HEK293 (cell line): ENCODE data around the gene OR6B3.

Experiments used
- CTCF ChIA-PET: fragments of 350-600 bp; formaldehyde crosslinking; extraction: SDS; loops from one replicate; lab custom pipeline; 2021; ENCODE audit warnings: antibody characterized with exemption; lab: Yijun Ruan, JAX
- POLR2A ChIA-PET: fragments of 300-600 bp; formaldehyde crosslinking; extraction: SDS; loops from one replicate; lab custom pipeline; 2020; ENCODE audit warnings: antibody characterized with exemption, inconsistent platforms; lab: Yijun Ruan, JAX
- H3K27ac ChIP-seq: fragments of 200-500 bp; sonication (Bioruptor generic); 2 replicates; pipeline ENCODE4 v1.5.1; 2014; ENCODE audit warnings: low read depth, low read length, control low read depth, inconsistent platforms; ENCODE audit errors: extremely low read depth
- H3K36me3 ChIP-seq, 2 experiments: fragments of 200-500 bp in 1 of 2; sonication (Bioruptor generic) in 1 of 2; 1 replicate in 1 of 2; 2 replicates in 1 of 2; pipeline ENCODE4 v1.5.1; 2014 to 2017; ENCODE audit warnings: inconsistent platforms in 2 of 2, low read length in 2 of 2; ENCODE audit not compliant: control insufficient read depth in 2 of 2, insufficient read depth in 1 of 2
- H3K4me1 ChIP-seq: fragments of 200-500 bp; sonication (Bioruptor generic); 2 replicates; pipeline ENCODE4 v1.5.1; 2014; ENCODE audit warnings: mild to moderate bottlenecking, low read length, inconsistent platforms; ENCODE audit not compliant: control insufficient read depth, insufficient read depth
- H3K4me3 ChIP-seq: 2 replicates; pipeline ENCODE4 v1.5.1; 2011; ENCODE audit warnings: low read depth, mild to moderate bottlenecking, control low read depth, low read length, moderate library complexity
- H3K9me3 ChIP-seq: fragments of 200-500 bp; sonication (Bioruptor generic); 2 replicates; pipeline ENCODE4 v1.5.1; 2014; ENCODE audit warnings: low read depth, low read length, inconsistent platforms; ENCODE audit not compliant: control insufficient read depth, insufficient read depth
- BCL11A ChIP-seq: fragments of 450-650 bp; formaldehyde crosslinking; IDR thresholded peaks from 2 replicates; pipeline ENCODE4 v1.5.1; 2016; ENCODE audit warnings: low read depth, missing biosample characterization, missing genetic modification characterization
- HOXA7 ChIP-seq: sonication (generic); formaldehyde crosslinking; IDR thresholded peaks from 2 replicates; pipeline ENCODE4 v1.8.1; 2022; ENCODE audit warnings: missing genetic modification reagents, borderline replicate concordance
- HOXC10 ChIP-seq: sonication (generic); formaldehyde crosslinking; IDR thresholded peaks from 2 replicates; pipeline ENCODE4 v1.8.1; 2023; ENCODE audit warnings: mild to moderate bottlenecking, missing genetic modification reagents
- ZBTB1 ChIP-seq: fragments of 450-650 bp; formaldehyde crosslinking; IDR thresholded peaks from 2 replicates; pipeline ENCODE4 v1.5.1; 2016; ENCODE audit warnings: missing biosample characterization, missing genetic modification characterization
- ZBTB20 ChIP-seq: fragments of 450-650 bp; formaldehyde crosslinking; IDR thresholded peaks from 2 replicates; pipeline ENCODE4 v1.5.1; 2016; ENCODE audit warnings: missing biosample characterization, missing genetic modification characterization
- ZFP69B ChIP-seq: fragments of 450-650 bp; formaldehyde crosslinking; IDR thresholded peaks from 2 replicates; pipeline ENCODE4 v1.5.1; 2016; ENCODE audit warnings: missing biosample characterization, missing genetic modification characterization
- ZNF133 ChIP-seq: fragments of 450-650 bp; formaldehyde crosslinking; IDR thresholded peaks from 2 replicates; pipeline ENCODE4 v1.5.1; 2016; ENCODE audit warnings: missing biosample characterization, missing genetic modification characterization
- ZNF239 ChIP-seq: fragments of 450-650 bp; formaldehyde crosslinking; IDR thresholded peaks from 2 replicates; pipeline ENCODE4 v1.5.1; 2016; ENCODE audit warnings: missing biosample characterization, missing genetic modification characterization
- ZNF248 ChIP-seq: fragments of 450-650 bp; formaldehyde crosslinking; IDR thresholded peaks from 2 replicates; pipeline ENCODE4 v1.5.1; 2017; ENCODE audit warnings: missing biosample characterization, missing genetic modification characterization
- ZNF266 ChIP-seq: fragments of 450-650 bp; formaldehyde crosslinking; IDR thresholded peaks from 2 replicates; pipeline ENCODE4 v1.5.1; 2016; ENCODE audit warnings: missing biosample characterization, missing genetic modification characterization, low read depth
- ZNF350 ChIP-seq: fragments of 450-650 bp; formaldehyde crosslinking; IDR thresholded peaks from 2 replicates; pipeline ENCODE4 v1.5.0; 2017; ENCODE audit warnings: missing biosample characterization, mild to moderate bottlenecking, missing genetic modification characterization
- ZNF48 ChIP-seq: fragments of 450-650 bp; formaldehyde crosslinking; IDR thresholded peaks from 2 replicates; pipeline ENCODE4 v1.5.1; 2016; ENCODE audit warnings: missing biosample characterization, missing genetic modification characterization
- ZNF510 ChIP-seq: fragments of 450-650 bp; formaldehyde crosslinking; IDR thresholded peaks from 2 replicates; pipeline ENCODE4 v1.5.1; 2018; ENCODE audit warnings: mild to moderate bottlenecking, missing genetic modification characterization, missing biosample characterization; ENCODE audit not compliant: insufficient replicate concordance
- ZNF529 ChIP-seq: fragments of 450-650 bp; formaldehyde crosslinking; IDR thresholded peaks from 2 replicates; pipeline ENCODE4 v1.5.1; 2017; ENCODE audit warnings: missing genetic modification characterization, missing biosample characterization; ENCODE audit not compliant: insufficient replicate concordance
- ZNF776 ChIP-seq: fragments of 450-650 bp; formaldehyde crosslinking; IDR thresholded peaks from 2 replicates; pipeline ENCODE4 v1.5.0; 2017; ENCODE audit warnings: missing biosample characterization, missing genetic modification characterization, borderline replicate concordance
- ZNF791 ChIP-seq: fragments of 450-650 bp; formaldehyde crosslinking; IDR thresholded peaks from 2 replicates; pipeline ENCODE4 v1.5.1; 2016; ENCODE audit warnings: missing biosample characterization, missing genetic modification characterization
- TF ChIP-seq, protein P1 (sequence below): fragments of 450-650 bp; formaldehyde crosslinking; optimal IDR thresholded peaks from 2 replicates; pipeline ENCODE3; 2016; ENCODE audit warnings: missing biosample characterization, mild to moderate bottlenecking, missing genetic modification characterization
- TF ChIP-seq, protein P2 (sequence below): fragments of 450-650 bp; formaldehyde crosslinking; IDR thresholded peaks from 2 replicates; pipeline ENCODE4 v1.5.1; 2016; ENCODE audit warnings: missing biosample characterization, missing genetic modification characterization
- TF ChIP-seq, protein P3 (sequence below): sonication (generic); formaldehyde crosslinking; IDR thresholded peaks from 2 replicates; pipeline ENCODE4 v1.8.1; 2022; ENCODE audit warnings: mild to moderate bottlenecking, moderate library complexity, missing genetic modification reagents
- TF ChIP-seq, protein P4 (sequence below): fragments of 450-650 bp; formaldehyde crosslinking; IDR thresholded peaks from 2 replicates; pipeline ENCODE4 v1.5.1; 2016; ENCODE audit warnings: missing biosample characterization, missing genetic modification characterization
- TF ChIP-seq, protein P5 (sequence below): fragments of 450-650 bp; formaldehyde crosslinking; IDR thresholded peaks from 2 replicates; pipeline ENCODE4 v1.5.1; 2017; ENCODE audit warnings: missing biosample characterization, missing genetic modification characterization
- TF ChIP-seq, protein P6 (sequence below): fragments of 450-650 bp; formaldehyde crosslinking; IDR thresholded peaks from 2 replicates; pipeline ENCODE4 v1.5.1; 2017; ENCODE audit warnings: missing biosample characterization, missing genetic modification characterization

OR6B3 gene

DNA sequence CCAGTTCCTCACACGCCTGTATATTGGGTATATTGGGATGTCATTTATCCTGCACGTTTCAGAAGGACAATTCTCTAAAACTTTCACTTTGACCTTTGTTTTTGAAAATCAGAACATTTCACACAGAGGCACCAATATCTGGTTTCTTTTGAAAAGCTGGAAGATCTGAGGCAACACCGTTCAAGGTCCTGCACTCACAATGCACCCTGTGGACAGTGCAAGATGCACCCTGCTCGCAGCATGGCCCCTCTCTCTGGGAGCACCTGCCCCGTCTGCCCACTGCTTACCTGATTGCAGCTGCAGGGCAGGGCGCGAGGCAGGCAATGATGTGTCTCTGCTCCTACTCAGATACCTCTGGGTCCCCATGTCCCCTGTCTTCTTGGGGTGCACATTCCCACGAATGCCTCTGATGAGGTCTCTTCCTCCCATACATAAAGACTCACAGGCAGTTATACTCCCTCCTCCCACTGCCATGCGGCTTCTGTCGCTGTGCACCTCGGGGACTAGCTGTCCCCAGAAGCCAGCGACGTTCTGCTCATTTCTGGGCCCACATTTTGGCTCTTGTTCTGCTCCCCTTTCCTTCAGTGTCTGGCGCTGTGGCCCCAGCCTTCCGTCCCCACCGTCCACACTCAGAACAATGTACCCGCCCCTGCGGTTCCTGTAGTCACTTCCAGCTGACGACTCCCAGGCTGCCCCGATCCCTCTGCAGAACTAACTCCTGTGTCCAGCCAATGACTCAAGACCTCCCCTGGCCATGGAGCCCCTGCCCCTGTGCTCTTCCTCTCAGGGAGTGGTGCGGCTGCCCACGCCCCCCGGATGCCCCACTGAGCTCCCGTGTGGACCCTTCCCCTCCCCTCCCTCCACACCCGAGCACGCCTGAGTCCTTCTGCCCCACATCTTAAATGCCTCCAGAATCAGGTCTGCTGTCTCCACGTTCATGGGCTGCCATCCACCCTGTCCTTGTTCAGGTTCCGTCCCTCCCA lies at the start of gene OR6B3:
TSS of gene OR6B3 (minus strand) at position 349 of the 983 bp plus-strand sequence.
- H3K9me3 ChIP-seq: no peaks in the 10 kb centered on the region
- CTCF ChIA-PET: interaction anchor here (0.6 to 1.0 kb wide), 3 partner anchors 8 to 72 kb away, joined by 3 to 7 read pairs (median 3); no protein-coding TSS in a partner anchor
- TF ChIP-seq ZNF776 (tag by site-specific recombination) (no peak), ZNF248 (tag by site-specific recombination) (no peak), ZNF350 (tag by site-specific recombination) (no peak), ZNF48 (no peak)
- TF ChIP-seq, protein P1, sequence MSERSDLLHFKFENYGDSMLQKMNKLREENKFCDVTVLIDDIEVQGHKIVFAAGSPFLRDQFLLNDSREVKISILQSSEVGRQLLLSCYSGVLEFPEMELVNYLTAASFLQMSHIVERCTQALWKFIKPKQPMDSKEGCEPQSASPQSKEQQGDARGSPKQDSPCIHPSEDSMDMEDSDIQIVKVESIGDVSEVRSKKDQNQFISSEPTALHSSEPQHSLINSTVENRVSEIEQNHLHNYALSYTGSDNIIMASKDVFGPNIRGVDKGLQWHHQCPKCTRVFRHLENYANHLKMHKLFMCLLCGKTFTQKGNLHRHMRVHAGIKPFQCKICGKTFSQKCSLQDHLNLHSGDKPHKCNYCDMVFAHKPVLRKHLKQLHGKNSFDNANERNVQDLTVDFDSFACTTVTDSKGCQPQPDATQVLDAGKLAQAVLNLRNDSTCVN: no peak
- TF ChIP-seq, protein P2, sequence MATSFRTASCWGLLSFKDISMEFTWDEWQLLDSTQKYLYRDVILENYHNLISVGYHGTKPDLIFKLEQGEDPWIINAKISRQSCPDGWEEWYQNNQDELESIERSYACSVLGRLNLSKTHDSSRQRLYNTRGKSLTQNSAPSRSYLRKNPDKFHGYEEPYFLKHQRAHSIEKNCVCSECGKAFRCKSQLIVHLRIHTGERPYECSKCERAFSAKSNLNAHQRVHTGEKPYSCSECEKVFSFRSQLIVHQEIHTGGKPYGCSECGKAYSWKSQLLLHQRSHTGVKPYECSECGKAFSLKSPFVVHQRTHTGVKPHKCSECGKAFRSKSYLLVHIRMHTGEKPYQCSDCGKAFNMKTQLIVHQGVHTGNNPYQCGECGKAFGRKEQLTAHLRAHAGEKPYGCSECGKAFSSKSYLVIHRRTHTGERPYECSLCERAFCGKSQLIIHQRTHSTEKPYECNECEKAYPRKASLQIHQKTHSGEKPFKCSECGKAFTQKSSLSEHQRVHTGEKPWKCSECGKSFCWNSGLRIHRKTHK: no peak
- TF ChIP-seq, all 188 proteins: peak for 0
- Histone ChIP-seq H3K4me1 (no peaks in the 10 kb centered on the region), H3K36me3 (no peaks in the 10 kb centered on the region), H3K27ac (no peak within 1 kb of the TSS), H3K4me3 (no peak within 1 kb of the TSS)
- POLR2A ChIA-PET: no interaction called here

DNA sequence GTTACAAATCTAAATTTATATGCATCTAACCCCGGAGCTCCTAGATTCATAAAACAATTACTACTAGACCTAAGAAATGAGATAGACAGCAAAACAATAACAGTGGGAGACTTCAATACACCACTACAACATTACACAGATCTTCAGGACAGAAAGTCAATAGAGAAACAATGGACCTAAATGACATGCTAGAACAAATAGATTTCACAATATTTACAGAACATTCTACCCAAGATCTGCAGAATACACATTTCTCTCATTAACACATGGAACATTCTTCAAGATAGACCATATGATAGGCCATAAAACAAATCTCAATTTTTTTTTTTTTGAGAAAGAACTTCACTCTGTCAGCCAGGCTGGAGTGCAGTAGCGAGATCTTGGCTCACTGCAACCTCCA lies 45.0 kb upstream of the OR6B3 start:
- POLR2A ChIA-PET: no interaction called here
- Histone ChIP-seq H3K4me3 (no peak overlapping the region), H3K27ac (no peak overlapping the region), H3K9me3 (no peaks in the 10 kb centered on the region; the same call in 1 of the 2 replicates), H3K4me1 (peaks cover 2% of the 10 kb centered on the region; the same call in 1 of the 2 replicates), H3K36me3 (no peaks in the 10 kb centered on the region)
- TF ChIP-seq, protein P3, sequence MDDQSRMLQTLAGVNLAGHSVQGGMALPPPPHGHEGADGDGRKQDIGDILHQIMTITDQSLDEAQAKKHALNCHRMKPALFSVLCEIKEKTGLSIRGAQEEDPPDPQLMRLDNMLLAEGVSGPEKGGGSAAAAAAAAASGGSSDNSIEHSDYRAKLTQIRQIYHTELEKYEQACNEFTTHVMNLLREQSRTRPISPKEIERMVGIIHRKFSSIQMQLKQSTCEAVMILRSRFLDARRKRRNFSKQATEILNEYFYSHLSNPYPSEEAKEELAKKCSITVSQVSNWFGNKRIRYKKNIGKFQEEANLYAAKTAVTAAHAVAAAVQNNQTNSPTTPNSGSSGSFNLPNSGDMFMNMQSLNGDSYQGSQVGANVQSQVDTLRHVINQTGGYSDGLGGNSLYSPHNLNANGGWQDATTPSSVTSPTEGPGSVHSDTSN: no peak
- TF ChIP-seq, protein P2: no peak
- TF ChIP-seq BCL11A (tag by site-specific recombination): no peak
- TF ChIP-seq HOXC10: no peak
- no peak for TF ChIP-seq ZNF529
- TF ChIP-seq, protein P4, sequence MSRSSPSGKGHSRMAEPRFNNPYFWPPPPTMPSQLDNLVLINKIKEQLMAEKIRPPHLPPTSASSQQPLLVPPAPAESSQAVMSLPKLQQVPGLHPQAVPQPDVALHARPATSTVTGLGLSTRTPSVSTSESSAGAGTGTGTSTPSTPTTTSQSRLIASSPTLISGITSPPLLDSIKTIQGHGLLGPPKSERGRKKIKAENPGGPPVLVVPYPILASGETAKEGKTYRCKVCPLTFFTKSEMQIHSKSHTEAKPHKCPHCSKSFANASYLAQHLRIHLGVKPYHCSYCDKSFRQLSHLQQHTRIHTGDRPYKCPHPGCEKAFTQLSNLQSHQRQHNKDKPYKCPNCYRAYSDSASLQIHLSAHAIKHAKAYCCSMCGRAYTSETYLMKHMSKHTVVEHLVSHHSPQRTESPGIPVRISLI (tag by site-specific recombination): no peak
- TF ChIP-seq ZNF266 (tag by site-specific recombination): no peak
- TF ChIP-seq ZNF791 (tag by site-specific recombination): no peak
- no peak for TF ChIP-seq ZFP69B (tag by site-specific recombination)
- TF ChIP-seq ZNF510 (tag by site-specific recombination): no peak
- no peak for TF ChIP-seq ZNF133 (tag by site-specific recombination)
- TF ChIP-seq, protein P5, sequence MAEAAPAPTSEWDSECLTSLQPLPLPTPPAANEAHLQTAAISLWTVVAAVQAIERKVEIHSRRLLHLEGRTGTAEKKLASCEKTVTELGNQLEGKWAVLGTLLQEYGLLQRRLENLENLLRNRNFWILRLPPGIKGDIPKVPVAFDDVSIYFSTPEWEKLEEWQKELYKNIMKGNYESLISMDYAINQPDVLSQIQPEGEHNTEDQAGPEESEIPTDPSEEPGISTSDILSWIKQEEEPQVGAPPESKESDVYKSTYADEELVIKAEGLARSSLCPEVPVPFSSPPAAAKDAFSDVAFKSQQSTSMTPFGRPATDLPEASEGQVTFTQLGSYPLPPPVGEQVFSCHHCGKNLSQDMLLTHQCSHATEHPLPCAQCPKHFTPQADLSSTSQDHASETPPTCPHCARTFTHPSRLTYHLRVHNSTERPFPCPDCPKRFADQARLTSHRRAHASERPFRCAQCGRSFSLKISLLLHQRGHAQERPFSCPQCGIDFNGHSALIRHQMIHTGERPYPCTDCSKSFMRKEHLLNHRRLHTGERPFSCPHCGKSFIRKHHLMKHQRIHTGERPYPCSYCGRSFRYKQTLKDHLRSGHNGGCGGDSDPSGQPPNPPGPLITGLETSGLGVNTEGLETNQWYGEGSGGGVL (tag by site-specific recombination): no peak
- TF ChIP-seq, protein P6, sequence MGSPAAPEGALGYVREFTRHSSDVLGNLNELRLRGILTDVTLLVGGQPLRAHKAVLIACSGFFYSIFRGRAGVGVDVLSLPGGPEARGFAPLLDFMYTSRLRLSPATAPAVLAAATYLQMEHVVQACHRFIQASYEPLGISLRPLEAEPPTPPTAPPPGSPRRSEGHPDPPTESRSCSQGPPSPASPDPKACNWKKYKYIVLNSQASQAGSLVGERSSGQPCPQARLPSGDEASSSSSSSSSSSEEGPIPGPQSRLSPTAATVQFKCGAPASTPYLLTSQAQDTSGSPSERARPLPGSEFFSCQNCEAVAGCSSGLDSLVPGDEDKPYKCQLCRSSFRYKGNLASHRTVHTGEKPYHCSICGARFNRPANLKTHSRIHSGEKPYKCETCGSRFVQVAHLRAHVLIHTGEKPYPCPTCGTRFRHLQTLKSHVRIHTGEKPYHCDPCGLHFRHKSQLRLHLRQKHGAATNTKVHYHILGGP (tag by site-specific recombination): no peak
- TF ChIP-seq ZNF239 (tag by site-specific recombination): no peak
- TF ChIP-seq HOXA7: no peak
- no peak for TF ChIP-seq ZBTB20 (tag by site-specific recombination)
- no peak for TF ChIP-seq ZBTB1 (tag by site-specific recombination)
- CTCF ChIA-PET: interaction anchor here (1.2 kb wide), 1 partner anchor 37 kb away, joined by 4 read pairs; no protein-coding TSS in a partner anchor
